PC-3 (cell line): ENCODE results near the gene CAPN5.

Source experiments
- EZH2 ChIP-seq: fragments of 300-600 bp; sonication (generic); IDR thresholded peaks from one replicate; pipeline ENCODE4 v1.6.1; 2017; ENCODE audit warnings: antibody characterized with exemption, mild to moderate bottlenecking, low read length; ENCODE audit not compliant: unreplicated experiment
- TF ChIP-seq, protein P1 (sequence below): fragments of 300-600 bp; sonication (generic); conservative IDR thresholded peaks from 2 replicates; pipeline ENCODE4 v1.5.1; 2017; ENCODE audit warnings: antibody characterized with exemption, low read depth, mild to moderate bottlenecking, low read length

DNA sequence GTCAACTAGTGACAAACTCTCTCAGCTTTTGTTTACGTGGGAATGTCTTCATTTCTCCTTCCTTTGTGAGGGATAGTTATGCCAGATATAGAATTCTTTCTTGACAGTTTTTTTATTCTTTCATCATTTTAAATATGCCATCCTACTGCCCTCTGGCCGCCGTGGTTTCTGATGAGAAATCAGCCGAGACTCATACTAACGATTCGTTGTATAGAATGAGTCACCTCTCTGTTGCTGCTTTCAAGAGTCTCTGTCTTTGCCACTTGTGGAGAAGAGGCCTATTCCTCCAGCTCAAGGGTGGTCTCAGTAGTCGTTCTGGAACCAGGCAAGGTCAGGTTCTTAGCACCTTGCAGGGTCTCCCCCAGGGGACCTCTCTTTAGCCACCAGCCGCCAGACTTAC lies 69.3 kb downstream of the CAPN5 start:
- TF ChIP-seq, protein P1, sequence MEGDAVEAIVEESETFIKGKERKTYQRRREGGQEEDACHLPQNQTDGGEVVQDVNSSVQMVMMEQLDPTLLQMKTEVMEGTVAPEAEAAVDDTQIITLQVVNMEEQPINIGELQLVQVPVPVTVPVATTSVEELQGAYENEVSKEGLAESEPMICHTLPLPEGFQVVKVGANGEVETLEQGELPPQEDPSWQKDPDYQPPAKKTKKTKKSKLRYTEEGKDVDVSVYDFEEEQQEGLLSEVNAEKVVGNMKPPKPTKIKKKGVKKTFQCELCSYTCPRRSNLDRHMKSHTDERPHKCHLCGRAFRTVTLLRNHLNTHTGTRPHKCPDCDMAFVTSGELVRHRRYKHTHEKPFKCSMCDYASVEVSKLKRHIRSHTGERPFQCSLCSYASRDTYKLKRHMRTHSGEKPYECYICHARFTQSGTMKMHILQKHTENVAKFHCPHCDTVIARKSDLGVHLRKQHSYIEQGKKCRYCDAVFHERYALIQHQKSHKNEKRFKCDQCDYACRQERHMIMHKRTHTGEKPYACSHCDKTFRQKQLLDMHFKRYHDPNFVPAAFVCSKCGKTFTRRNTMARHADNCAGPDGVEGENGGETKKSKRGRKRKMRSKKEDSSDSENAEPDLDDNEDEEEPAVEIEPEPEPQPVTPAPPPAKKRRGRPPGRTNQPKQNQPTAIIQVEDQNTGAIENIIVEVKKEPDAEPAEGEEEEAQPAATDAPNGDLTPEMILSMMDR: no peak
- no peak for TF ChIP-seq EZH2
